SK-N-SH treated with all-trans-retinoic acid at 6 μM for 48 hours (cell line): ENCODE measurements around the gene DHPS.

Source experiments
- ARNTL ChIP-seq: fragments of 450-650 bp; formaldehyde crosslinking; IDR thresholded peaks from 2 replicates; pipeline ENCODE4 v1.5.0; 2020; ENCODE audit warnings: low read depth, mild to moderate bottlenecking, moderate library complexity, borderline replicate concordance
- PPARA ChIP-seq: fragments of 250-450 bp; sonication (Bioruptor Pico); IDR thresholded peaks from 2 replicates; pipeline ENCODE4 v1.5.0; 2020; ENCODE audit warnings: mild to moderate bottlenecking, borderline replicate concordance
- TF ChIP-seq, protein P1 (sequence below): fragments of 250-450 bp; sonication (Bioruptor Pico); IDR thresholded peaks from 2 replicates; pipeline ENCODE4 v1.5.1; 2020; ENCODE audit warnings: low read depth, mild to moderate bottlenecking, moderate library complexity

DNA sequence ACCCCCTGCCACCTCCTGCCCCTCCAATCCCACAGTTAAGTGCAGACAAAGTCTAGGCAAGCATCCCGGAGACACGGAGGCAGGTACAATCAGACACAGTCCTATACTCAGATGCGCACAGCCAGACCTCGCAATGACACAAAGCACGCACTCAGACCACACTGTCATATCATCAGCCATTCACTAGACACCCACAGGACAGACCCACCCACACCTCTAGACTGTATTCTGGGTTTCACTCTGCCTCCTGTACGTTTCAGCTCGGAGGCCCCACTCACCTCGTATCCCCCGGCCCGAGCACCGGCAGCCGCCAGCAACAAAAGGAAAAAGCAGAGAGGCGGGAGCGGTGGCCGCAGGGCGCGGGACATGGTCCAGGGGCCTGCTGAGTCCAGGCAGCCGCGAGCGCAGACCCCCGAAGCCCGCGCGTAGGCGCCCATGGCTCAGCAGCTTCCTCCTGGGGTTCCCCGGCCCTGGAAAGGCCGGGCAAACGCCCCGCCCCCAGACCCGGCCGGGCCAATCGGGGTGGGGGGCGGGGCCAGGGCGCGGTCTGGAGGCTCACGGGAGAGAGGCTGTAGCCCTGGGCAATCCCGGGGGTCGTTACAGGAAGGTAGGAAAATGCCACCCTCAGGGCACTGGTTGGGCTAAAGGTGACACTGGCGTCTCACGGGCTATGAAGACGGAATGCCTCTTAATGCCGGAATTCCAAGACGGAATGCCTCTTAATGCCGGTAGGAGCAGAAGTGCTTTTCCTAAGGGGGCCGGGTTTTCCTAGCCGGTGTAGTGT, 15.2 kb downstream of the DHPS start, which contains the start of the genes MAN2B1 and WDR83:
- no peak for TF ChIP-seq PPARA (CRISPR knock-in tag)
- TF ChIP-seq ARNTL (CRISPR knock-in tag), result no peak
- TF ChIP-seq, protein P1, sequence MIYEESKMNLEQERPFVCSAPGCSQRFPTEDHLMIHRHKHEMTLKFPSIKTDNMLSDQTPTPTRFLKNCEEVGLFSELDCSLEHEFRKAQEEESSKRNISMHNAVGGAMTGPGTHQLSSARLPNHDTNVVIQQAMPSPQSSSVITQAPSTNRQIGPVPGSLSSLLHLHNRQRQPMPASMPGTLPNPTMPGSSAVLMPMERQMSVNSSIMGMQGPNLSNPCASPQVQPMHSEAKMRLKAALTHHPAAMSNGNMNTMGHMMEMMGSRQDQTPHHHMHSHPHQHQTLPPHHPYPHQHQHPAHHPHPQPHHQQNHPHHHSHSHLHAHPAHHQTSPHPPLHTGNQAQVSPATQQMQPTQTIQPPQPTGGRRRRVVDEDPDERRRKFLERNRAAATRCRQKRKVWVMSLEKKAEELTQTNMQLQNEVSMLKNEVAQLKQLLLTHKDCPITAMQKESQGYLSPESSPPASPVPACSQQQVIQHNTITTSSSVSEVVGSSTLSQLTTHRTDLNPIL (CRISPR knock-in tag), result no peak
